ENCODE data around the gene POU4F1.

DNA sequence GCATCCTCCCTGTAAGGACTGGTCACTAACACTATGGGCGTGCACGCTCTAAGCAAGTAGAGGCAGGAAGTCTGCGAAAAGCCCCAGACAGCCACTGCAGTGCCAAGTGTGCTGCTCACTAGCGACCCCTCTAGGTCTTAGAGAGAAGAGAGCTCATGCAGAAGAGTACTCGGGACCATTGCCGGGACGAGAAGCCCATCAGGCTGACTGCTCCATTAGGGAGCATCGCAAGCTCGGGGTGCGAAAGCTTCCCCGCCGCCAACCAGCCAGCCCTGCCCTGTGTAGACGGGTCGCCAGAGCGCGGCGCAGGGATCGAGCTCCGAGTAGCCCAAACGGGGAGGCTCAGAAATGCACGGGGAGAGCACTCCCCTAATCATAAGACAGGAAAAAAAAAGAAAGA lies 16.6 kb downstream of the POU4F1 start:
- TF ChIP-seq, protein P1, sequence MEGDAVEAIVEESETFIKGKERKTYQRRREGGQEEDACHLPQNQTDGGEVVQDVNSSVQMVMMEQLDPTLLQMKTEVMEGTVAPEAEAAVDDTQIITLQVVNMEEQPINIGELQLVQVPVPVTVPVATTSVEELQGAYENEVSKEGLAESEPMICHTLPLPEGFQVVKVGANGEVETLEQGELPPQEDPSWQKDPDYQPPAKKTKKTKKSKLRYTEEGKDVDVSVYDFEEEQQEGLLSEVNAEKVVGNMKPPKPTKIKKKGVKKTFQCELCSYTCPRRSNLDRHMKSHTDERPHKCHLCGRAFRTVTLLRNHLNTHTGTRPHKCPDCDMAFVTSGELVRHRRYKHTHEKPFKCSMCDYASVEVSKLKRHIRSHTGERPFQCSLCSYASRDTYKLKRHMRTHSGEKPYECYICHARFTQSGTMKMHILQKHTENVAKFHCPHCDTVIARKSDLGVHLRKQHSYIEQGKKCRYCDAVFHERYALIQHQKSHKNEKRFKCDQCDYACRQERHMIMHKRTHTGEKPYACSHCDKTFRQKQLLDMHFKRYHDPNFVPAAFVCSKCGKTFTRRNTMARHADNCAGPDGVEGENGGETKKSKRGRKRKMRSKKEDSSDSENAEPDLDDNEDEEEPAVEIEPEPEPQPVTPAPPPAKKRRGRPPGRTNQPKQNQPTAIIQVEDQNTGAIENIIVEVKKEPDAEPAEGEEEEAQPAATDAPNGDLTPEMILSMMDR (IDR thresholded peaks at IDR 0.05), result no peak
- no peak for TF ChIP-seq POLR2A (IDR thresholded peaks at IDR 0.05)
